ENCODE data around the gene CNTNAP5. TPM values are rescaled to one million over a fixed set of nuclear protein-coding genes. Genes with fewer than 3 reads are reported as not detected.

CNTNAP5 gene
- total and polyA plus RNA-seq, 7 donors: not detected

DNA sequence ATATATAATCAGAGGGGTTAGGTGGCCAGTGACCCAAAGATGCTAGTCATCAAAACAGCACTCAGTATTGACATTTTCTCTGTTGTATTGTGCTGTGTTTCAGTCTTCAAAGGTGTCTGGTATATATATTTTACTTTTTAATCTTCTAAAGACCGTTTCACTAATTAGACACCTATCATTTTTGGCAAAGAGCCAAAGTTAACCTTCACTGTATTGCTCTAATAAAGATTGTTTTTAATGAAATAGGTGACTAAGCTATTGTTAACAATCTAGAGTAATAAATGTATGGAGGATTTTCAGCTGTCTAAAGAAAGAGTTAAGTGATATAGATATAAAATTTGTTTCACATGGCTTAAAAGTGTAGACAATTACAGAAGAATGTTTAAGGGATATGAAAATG is 264.0 kb downstream of the CNTNAP5 start:
- DNase-seq (no peak), ATAC-seq (no peak)
- 58 to 65% (median 60%) methylated on average over 1 of the region's 1 CpG for WGBS, 3 donors
- Histone ChIP-seq H3K9me3 (no peaks in the 10 kb centered on the region), H3K4me3 (no peak overlapping the region), H3K4me1 (no peaks in the 10 kb centered on the region), H3K36me3 (ENCODE audit: insufficient read depth in 1 of 2, low read depth in 1 of 2) (no peaks in the 10 kb centered on the region), H3K27me3 (ENCODE audit: insufficient read depth in 3 of 3, low read length in 2 of 3) (no peaks in the 10 kb centered on the region), H3K27ac (no peak overlapping the region)
- intact Hi-C loops (cut with DNase I): no loop called here
- TF ChIP-seq, protein P1, sequence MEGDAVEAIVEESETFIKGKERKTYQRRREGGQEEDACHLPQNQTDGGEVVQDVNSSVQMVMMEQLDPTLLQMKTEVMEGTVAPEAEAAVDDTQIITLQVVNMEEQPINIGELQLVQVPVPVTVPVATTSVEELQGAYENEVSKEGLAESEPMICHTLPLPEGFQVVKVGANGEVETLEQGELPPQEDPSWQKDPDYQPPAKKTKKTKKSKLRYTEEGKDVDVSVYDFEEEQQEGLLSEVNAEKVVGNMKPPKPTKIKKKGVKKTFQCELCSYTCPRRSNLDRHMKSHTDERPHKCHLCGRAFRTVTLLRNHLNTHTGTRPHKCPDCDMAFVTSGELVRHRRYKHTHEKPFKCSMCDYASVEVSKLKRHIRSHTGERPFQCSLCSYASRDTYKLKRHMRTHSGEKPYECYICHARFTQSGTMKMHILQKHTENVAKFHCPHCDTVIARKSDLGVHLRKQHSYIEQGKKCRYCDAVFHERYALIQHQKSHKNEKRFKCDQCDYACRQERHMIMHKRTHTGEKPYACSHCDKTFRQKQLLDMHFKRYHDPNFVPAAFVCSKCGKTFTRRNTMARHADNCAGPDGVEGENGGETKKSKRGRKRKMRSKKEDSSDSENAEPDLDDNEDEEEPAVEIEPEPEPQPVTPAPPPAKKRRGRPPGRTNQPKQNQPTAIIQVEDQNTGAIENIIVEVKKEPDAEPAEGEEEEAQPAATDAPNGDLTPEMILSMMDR (IDR thresholded peaks at IDR 0.05): no peak

DNA sequence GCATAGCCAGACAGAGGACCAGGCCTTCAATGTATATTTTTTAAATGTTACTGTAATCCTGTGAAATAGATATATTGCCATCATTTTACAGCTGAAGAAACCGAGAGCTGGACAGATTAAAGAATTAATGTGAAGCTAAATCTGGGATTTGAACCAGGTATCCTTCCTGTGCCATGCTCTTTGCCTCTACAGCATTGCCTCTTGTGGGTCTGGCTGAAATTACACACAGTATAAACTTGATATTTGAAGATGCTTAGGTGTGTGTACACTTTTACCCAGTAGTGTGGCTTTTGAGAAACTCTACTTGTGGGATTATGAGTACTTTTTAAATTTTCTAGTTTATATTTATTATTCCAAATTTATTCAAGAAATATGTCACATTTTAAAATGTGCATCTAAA is 264.5 kb downstream of the CNTNAP5 start:
- WGBS, 3 donors: 63 to 78% (median 63%) methylated on average over 1 of the region's 1 CpG
- TF ChIP-seq, protein P1 (IDR thresholded peaks at IDR 0.05): no peak

DNA sequence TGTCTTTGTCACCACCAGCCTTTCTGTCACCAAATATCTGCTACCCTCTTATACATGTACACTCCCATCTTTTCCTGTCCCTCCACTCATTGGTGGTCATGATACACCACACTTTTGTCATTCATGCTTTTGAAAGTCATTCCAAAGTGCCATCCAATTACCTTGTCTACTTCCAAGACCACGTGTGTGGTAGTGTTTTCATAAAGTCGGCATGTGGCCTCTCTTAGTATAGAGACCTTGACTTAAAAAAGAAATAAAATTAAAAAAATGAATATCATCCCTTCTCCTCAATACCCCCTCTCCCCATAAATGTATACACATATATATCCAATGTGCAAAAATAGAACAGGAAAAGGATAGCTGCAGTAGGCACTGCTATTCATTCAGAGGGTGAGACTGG is 271.4 kb downstream of the CNTNAP5 start:
- DNase-seq (no peak), ATAC-seq (no peak)
- Histone ChIP-seq H3K4me3 (no peak overlapping the region), H3K27ac (no peak overlapping the region), H3K4me1 (no peaks in the 10 kb centered on the region), H3K36me3 (ENCODE audit: insufficient read depth in 1 of 2, low read depth in 1 of 2) (no peaks in the 10 kb centered on the region), H3K9me3 (no peaks in the 10 kb centered on the region), H3K27me3 (ENCODE audit: insufficient read depth in 3 of 3, low read length in 2 of 3) (no peaks in the 10 kb centered on the region)
- TF ChIP-seq, protein P1 (IDR thresholded peaks at IDR 0.05): no peak
- intact Hi-C loops (cut with DNase I): no loop called here
- 51 to 83% (median 67%) methylated on average over 2 of the region's 2 CpGs for WGBS, 3 donors

More for the DNA sequence above, 264.5 kb downstream of the CNTNAP5 start:
- Histone ChIP-seq H3K27ac (no peak overlapping the region), H3K4me1 (no peaks in the 10 kb centered on the region), H3K9me3 (no peaks in the 10 kb centered on the region), H3K4me3 (no peak overlapping the region), H3K27me3 (ENCODE audit: insufficient read depth in 3 of 3, low read length in 2 of 3) (no peaks in the 10 kb centered on the region), H3K36me3 (ENCODE audit: insufficient read depth in 1 of 2, low read depth in 1 of 2) (no peaks in the 10 kb centered on the region)
- no peak for ATAC-seq
- intact Hi-C loops (cut with DNase I): no loop called here
- no peak for DNase-seq

DNA sequence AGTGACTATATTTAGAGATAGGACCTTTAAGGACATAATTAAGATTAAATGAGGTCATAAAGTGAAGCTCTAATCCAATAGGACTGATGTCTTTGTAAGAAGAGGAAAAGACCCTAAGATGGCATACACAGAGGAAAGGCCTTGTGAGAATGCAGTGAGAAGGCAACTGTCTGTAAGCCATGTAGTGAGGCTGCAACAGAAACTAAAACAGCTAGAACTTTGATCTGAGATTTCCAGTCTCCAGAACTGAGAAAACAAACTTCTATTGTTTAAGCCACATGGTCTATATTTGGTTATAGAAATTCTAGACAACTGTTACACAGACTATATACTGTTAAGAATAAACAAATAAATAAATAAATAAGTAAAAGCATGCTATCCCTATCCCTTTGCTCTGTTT is 276.8 kb downstream of the CNTNAP5 start:
- Histone ChIP-seq H3K27ac (no peak overlapping the region), H3K4me3 (no peak overlapping the region), H3K9me3 (no peaks in the 10 kb centered on the region), H3K27me3 (ENCODE audit: insufficient read depth in 3 of 3, low read length in 2 of 3) (no peaks in the 10 kb centered on the region), H3K36me3 (ENCODE audit: insufficient read depth in 1 of 2, low read depth in 1 of 2) (no peaks in the 10 kb centered on the region), H3K4me1 (no peaks in the 10 kb centered on the region)
- no peak for ATAC-seq
- intact Hi-C loops (cut with DNase I): no loop called here
- TF ChIP-seq, protein P1 (IDR thresholded peaks at IDR 0.05): no peak
- no peak for DNase-seq

DNA sequence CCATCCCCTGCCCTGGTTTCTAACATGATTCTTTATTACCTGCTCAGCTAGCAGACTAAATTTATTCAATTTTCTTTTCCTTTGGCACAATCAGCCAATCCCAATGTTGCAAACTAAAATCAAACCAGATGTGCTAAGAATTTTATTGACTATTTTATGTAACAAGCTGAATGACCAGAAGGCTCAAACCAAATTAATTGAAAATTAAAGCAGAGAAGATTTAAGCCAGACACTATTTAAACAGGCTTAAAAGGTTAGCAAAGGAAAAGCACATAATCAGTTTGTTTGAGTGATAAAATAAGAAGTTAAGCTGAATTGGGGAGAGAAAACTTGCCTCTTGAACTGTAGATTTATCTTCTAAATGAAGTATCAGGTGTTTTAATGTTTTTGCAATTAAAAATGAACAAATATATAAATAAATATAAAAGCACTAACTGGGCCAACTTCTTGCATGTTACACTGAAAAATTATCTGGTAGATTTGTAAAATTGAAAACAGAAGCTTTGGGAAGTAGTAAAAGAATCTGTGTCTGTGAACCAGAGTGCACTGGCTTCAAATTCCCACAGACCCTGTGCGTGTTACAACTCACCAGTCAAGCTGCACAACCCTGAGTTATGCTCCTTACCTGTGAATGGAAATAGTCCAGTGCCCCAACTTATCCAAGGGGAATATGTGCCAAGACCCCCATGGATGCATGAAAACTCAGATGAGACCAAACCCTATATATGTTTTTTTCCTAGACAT is 283.4 kb downstream of the CNTNAP5 start:
- TF ChIP-seq, protein P1 (IDR thresholded peaks at IDR 0.05): no peak
- Histone ChIP-seq H3K27ac (no peak overlapping the region), H3K9me3 (no peaks in the 10 kb centered on the region), H3K36me3 (ENCODE audit: insufficient read depth in 1 of 2, low read depth in 1 of 2) (no peaks in the 10 kb centered on the region), H3K4me1 (no peaks in the 10 kb centered on the region), H3K27me3 (ENCODE audit: insufficient read depth in 3 of 3, low read length in 2 of 3) (no peaks in the 10 kb centered on the region), H3K4me3 (no peak overlapping the region)
- no peak for ATAC-seq
- DNase-seq: no peak
- intact Hi-C loops (cut with DNase I): no loop called here
- 38 to 48% (median 43%) methylated on average over 1 of the region's 1 CpG for WGBS, 3 donors

Data from psoas muscle (tissue), 8 donors.